Gastrocnemius medialis (tissue), 4 donors: ENCODE measurements around the gene PDS5A. TPM values are rescaled to one million over a fixed set of nuclear protein-coding genes. Genes with fewer than 3 reads are reported as not detected.
"Not testable (repeated sequence)": the region's sequence is repeated elsewhere in the genome, so short reads cannot be mapped to it uniquely, and the experiment has no call there.

Source experiments
- ATAC-seq, 2 donors: fragments of 150-250 bp; one replicate each; pipeline ENCODE4 v1.9.1; 2016
- DNase-seq, 2 donors: peaks; one replicate each; pipeline ENCODE4 v3.0.0-alpha.2; 2019
- H3K27ac ChIP-seq, 4 donors: fragments of 200-600 bp; sonication (generic); 1 replicate in 1 of 4; 2 replicates in 3 of 4; pipeline ENCODE4 v1.5.1; 2016 to 2018; ENCODE audit warnings: mild to moderate bottlenecking in 2 of 4, moderate library complexity in 1 of 4
- H3K27me3 ChIP-seq, 3 donors: fragments of 200-600 bp; sonication (generic) in 2 of 3; 1 replicate in 1 of 3; 2 replicates in 2 of 3; pipeline versions ENCODE4 v1.5.1 to v1.6.0; 2016 to 2019; ENCODE audit warnings: mild to moderate bottlenecking in 1 of 3, moderate library complexity in 1 of 3
- H3K36me3 ChIP-seq, 2 donors: fragments of 200-600 bp; sonication (generic) in 1 of 2; one replicate each; pipeline ENCODE4 v1.5.1; 2017 to 2018
- H3K4me1 ChIP-seq, 2 donors: fragments of 200-600 bp; sonication (generic) in 1 of 2; one replicate each; pipeline ENCODE4 v1.5.1; 2016 to 2017; ENCODE audit warnings: mild to moderate bottlenecking in 2 of 2
- H3K4me3 ChIP-seq, 4 donors: fragments of 200-600 bp; sonication (generic) in 3 of 4; 1 replicate in 1 of 4; 2 replicates in 3 of 4; pipeline ENCODE4 v1.5.1; 2016 to 2019; ENCODE audit warnings: mild to moderate bottlenecking in 2 of 4
- H3K9me3 ChIP-seq, 3 donors: fragments of 200-600 bp; sonication (generic) in 2 of 3; 1 replicate in 1 of 3; 2 replicates in 2 of 3; pipeline ENCODE4 v1.5.1; 2016 to 2019
- CTCF ChIP-seq, 5 experiments: fragments of 450-650 bp in 3 of 5; fragments of 200-600 bp in 2 of 5; sonication (generic) in 2 of 5; IDR thresholded peaks in 4 of 5; conservative IDR thresholded peaks in 1 of 5; 1 replicate in 4 of 5; 2 replicates in 1 of 5; pipeline ENCODE4 v1.5.1; 2016 to 2019; ENCODE audit warnings: antibody characterized with exemption in 5 of 5, mild to moderate bottlenecking in 3 of 5, moderate library complexity in 3 of 5
- POLR2A ChIP-seq, 2 donors: fragments of 450-650 bp; IDR thresholded peaks; one replicate each; pipeline ENCODE4 v1.6.1; 2017; ENCODE audit warnings: antibody characterized with exemption in 2 of 2, mild to moderate bottlenecking in 2 of 2, moderate library complexity in 2 of 2
- in situ Hi-C, 4 donors: fragments of 200-750 bp; cut with MboI; loops; one replicate each; pipeline versions ENCODE4 v1.15.0 to v1.8.0; 2017; ENCODE audit warnings: low sequenced_read_pairs in 4 of 4
- intact Hi-C: fragments of 100-400 bp; cut with DNase I; formaldehyde crosslinking; loops from one replicate; pipeline ENCODE4 v1.15.1; 2023; ENCODE audit warnings: low total_unique reads
- total RNA-seq, 4 donors: library from RNA; depleted of rRNA; stranded (reverse); fragments of >200 nt; gene quantifications; one replicate each; pipeline versions ENCODE4 v1.1.0 to v1.2.3, GENCODE V29; 2016

PDS5A gene
- total RNA-seq, 4 donors from 2014 or later: 28.3 to 40.6 (median 36.7) TPM

GRCh38 chr4:39814403-39815185, 163.1 kb downstream of the PDS5A start:
- no peak overlapping the region for H3K27ac ChIP-seq
- ATAC-seq: no peak
- H3K9me3 ChIP-seq: no peaks in the 10 kb centered on the region
- TF ChIP-seq CTCF (IDR thresholded peaks at IDR 0.05 in 4 of 5, conservative IDR thresholded peaks at IDR 0.05 in 1 of 5): no peak
- TF ChIP-seq POLR2A (IDR thresholded peaks at IDR 0.05): no peak
- H3K36me3 ChIP-seq: no peaks in the 10 kb centered on the region
- in situ Hi-C loops: no loop called here
- H3K27me3 ChIP-seq: no peaks in the 10 kb centered on the region
- H3K4me3 ChIP-seq: no peak overlapping the region
- no peaks in the 10 kb centered on the region for H3K4me1 ChIP-seq
- DNase-seq: no peak
- intact Hi-C loops: no loop called here

GRCh38 chr4:39813761-39814160, 163.9 kb downstream of the PDS5A start:
- H3K4me1 ChIP-seq, intact Hi-C loops, H3K27me3 ChIP-seq, H3K36me3 ChIP-seq, H3K9me3 ChIP-seq, H3K27ac ChIP-seq, H3K4me3 ChIP-seq, DNase-seq, ATAC-seq, in situ Hi-C loops: not testable (repeated sequence)

GRCh38 chr4:39813033-39813432, 164.7 kb downstream of the PDS5A start:
- intact Hi-C loops, DNase-seq: not testable (repeated sequence)

GRCh38 chr4:39812500-39812899, 165.2 kb downstream of the PDS5A start:
- intact Hi-C loops (no loop called here), in situ Hi-C loops (no loop called here)
- ATAC-seq (no peak), DNase-seq (no peak)
- no peak overlapping the region for H3K4me3 ChIP-seq
- H3K27me3 ChIP-seq: no peaks in the 10 kb centered on the region
- TF ChIP-seq CTCF (IDR thresholded peaks at IDR 0.05 in 4 of 5, conservative IDR thresholded peaks at IDR 0.05 in 1 of 5): no peak
- TF ChIP-seq POLR2A (IDR thresholded peaks at IDR 0.05): no peak
- H3K27ac ChIP-seq: no peak overlapping the region
- no peaks in the 10 kb centered on the region for H3K4me1 ChIP-seq
- no peaks in the 10 kb centered on the region for H3K36me3 ChIP-seq
- no peaks in the 10 kb centered on the region for H3K9me3 ChIP-seq

More at GRCh38 chr4:39813033-39813432, 164.7 kb downstream of the PDS5A start:
- H3K27ac ChIP-seq, H3K27me3 ChIP-seq, in situ Hi-C loops, H3K4me1 ChIP-seq, ATAC-seq, H3K9me3 ChIP-seq, H3K4me3 ChIP-seq, H3K36me3 ChIP-seq: not testable (repeated sequence)

- intact Hi-C loops: no loop called here
- Histone ChIP-seq H3K4me3 (no peak overlapping the region), H3K27me3 (no peaks in the 10 kb centered on the region), H3K9me3 (no peaks in the 10 kb centered on the region), H3K36me3 (no peaks in the 10 kb centered on the region), H3K4me1 (no peaks in the 10 kb centered on the region), H3K27ac (no peak overlapping the region)
- in situ Hi-C loops: no loop called here
- no peak for DNase-seq
- no peak for TF ChIP-seq POLR2A (IDR thresholded peaks at IDR 0.05)
- no peak for ATAC-seq
Observed at GRCh38 chr4:39808231-39808749, 169.4 kb downstream of the PDS5A start.

GRCh38 chr4:39802005-39802404, 175.7 kb downstream of the PDS5A start:
- no peaks in the 10 kb centered on the region for H3K4me1 ChIP-seq
- no peak for DNase-seq
- intact Hi-C loops: no loop called here
- in situ Hi-C loops: no loop called here
- no peaks in the 10 kb centered on the region for H3K27me3 ChIP-seq
- TF ChIP-seq CTCF (IDR thresholded peaks at IDR 0.05 in 4 of 5, conservative IDR thresholded peaks at IDR 0.05 in 1 of 5): no peak
- TF ChIP-seq POLR2A (IDR thresholded peaks at IDR 0.05): no peak
- no peaks in the 10 kb centered on the region for H3K9me3 ChIP-seq
- ATAC-seq: no peak
- H3K27ac ChIP-seq: no peak overlapping the region
- no peak overlapping the region for H3K4me3 ChIP-seq
- H3K36me3 ChIP-seq: no peaks in the 10 kb centered on the region

GRCh38 chr4:39792976-39793375, 184.7 kb downstream of the PDS5A start:
- in situ Hi-C loops, H3K27ac ChIP-seq, DNase-seq, H3K9me3 ChIP-seq, H3K36me3 ChIP-seq, H3K27me3 ChIP-seq, H3K4me1 ChIP-seq, H3K4me3 ChIP-seq, ATAC-seq, intact Hi-C loops: not testable (repeated sequence)
